ENCODE measurements around the gene BBS1. TPM values are rescaled to one million over a fixed set of nuclear protein-coding genes. Genes with fewer than 3 reads are reported as not detected.

Gene BBS1
- polyA plus RNA-seq, 4 donors = 3.8 to 37.1 (median 7.9) TPM

GRCh38 chr11:66473608-66474515 is 36.6 kb upstream of the BBS1 start:
- Histone ChIP-seq H3K4me1 (ENCODE audit: control insufficient read depth in 3 of 3, insufficient read depth in 2 of 3, low read depth in 1 of 3, low read length in 2 of 3) (peaks cover 0 to 4% (median 0%) of the 10 kb centered on the region in 3 donors), H3K4me3 (ENCODE audit: low read depth in 1 of 3, low read length in 3 of 3) (no peak overlapping the region), H3K36me3 (ENCODE audit: control insufficient read depth in 3 of 3, insufficient read depth in 2 of 3, low read depth in 1 of 3, low read length in 3 of 3) (peaks cover 0 to 63% (median 0%) of the 10 kb centered on the region in 3 donors), H3K9me3 (ENCODE audit: control insufficient read depth in 2 of 2, insufficient read depth in 1 of 2, low read depth in 1 of 2, low read length in 1 of 2) (no peaks in the 10 kb centered on the region), H3K27ac (ENCODE audit: low read depth in 1 of 3, low read length in 2 of 3) (no peak overlapping the region), H3K27me3 (ENCODE audit: control insufficient read depth in 3 of 3, insufficient read depth in 3 of 3, low read length in 3 of 3) (no peaks in the 10 kb centered on the region)
- DNase-seq (no peak), FAIRE-seq (no peak)
- WGBS, 3 donors = 89 to 90% (median 89%) methylated on average over 15 to 20 of the region's 20 CpGs

DNA sequence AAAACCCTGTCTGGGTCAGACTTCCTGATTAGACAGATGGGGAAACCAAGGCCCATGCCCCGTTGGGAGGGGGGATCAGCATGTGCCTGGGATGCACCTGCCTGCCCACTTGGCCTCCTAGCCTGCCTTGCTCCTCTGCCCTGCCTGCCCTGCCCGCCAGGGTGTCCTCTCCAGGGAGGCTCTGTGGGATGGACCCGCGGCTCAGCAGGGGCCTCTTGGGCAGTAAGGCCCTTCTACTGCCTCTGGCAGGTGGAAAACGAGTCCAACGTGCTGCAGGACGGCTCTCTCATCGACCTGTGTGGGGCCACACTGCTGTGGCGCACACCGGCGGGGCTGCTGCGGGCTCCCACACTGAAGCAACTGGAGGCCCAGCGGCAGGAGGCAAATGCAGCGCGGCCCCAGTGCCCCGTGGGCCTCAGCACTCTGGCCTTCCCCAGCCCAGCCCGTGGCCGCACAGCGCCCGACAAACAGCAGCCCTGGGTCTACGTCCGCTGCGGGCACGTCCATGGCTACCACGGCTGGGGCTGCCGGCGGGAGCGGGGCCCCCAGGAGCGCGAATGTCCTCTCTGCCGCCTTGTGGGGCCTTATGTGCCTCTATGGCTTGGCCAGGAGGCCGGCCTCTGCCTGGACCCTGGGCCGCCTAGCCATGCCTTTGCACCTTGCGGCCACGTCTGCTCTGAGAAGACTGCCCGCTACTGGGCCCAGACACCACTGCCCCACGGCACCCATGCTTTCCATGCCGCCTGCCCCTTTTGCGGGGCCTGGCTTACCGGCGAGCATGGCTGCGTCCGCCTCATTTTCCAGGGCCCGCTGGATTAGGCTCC is 34.9 kb upstream of the BBS1 start:
- DNase-seq (no peak), FAIRE-seq (no peak)
- no peak overlapping the region for H3K4me3 ChIP-seq (ENCODE audit: low read depth in 1 of 3, low read length in 3 of 3)
- 91 to 94% (median 93%) methylated on average over 25 to 44 of the region's 44 CpGs for WGBS, 3 donors
- peaks cover 0 to 58% (median 0%) of the 10 kb centered on the region in 3 donors for H3K36me3 ChIP-seq (ENCODE audit: control insufficient read depth in 3 of 3, insufficient read depth in 2 of 3, low read depth in 1 of 3, low read length in 3 of 3)
- no peaks in the 10 kb centered on the region for H3K27me3 ChIP-seq (ENCODE audit: control insufficient read depth in 3 of 3, insufficient read depth in 3 of 3, low read length in 3 of 3)
- H3K4me1 ChIP-seq (ENCODE audit: control insufficient read depth in 3 of 3, insufficient read depth in 2 of 3, low read depth in 1 of 3, low read length in 2 of 3) = peaks cover 0 to 7% (median 2%) of the 10 kb centered on the region in 3 donors
- H3K9me3 ChIP-seq (ENCODE audit: control insufficient read depth in 2 of 2, insufficient read depth in 1 of 2, low read depth in 1 of 2, low read length in 1 of 2) = no peaks in the 10 kb centered on the region
- H3K27ac ChIP-seq (ENCODE audit: low read depth in 1 of 3, low read length in 2 of 3) = no peak overlapping the region

- Histone ChIP-seq H3K4me3 (ENCODE audit: low read depth in 1 of 3, low read length in 3 of 3) (no peak overlapping the region), H3K27me3 (ENCODE audit: control insufficient read depth in 3 of 3, insufficient read depth in 3 of 3, low read length in 3 of 3) (no peaks in the 10 kb centered on the region), H3K9me3 (ENCODE audit: control insufficient read depth in 2 of 2, insufficient read depth in 1 of 2, low read depth in 1 of 2, low read length in 1 of 2) (no peaks in the 10 kb centered on the region), H3K36me3 (ENCODE audit: control insufficient read depth in 3 of 3, insufficient read depth in 2 of 3, low read depth in 1 of 3, low read length in 3 of 3) (peaks cover 0 to 54% (median 0%) of the 10 kb centered on the region in 3 donors), H3K4me1 (ENCODE audit: control insufficient read depth in 3 of 3, insufficient read depth in 2 of 3, low read depth in 1 of 3, low read length in 2 of 3) (peaks cover 2 to 12% (median 3%) of the 10 kb centered on the region in 3 donors), H3K27ac (ENCODE audit: low read depth in 1 of 3, low read length in 2 of 3) (no peak overlapping the region)
- WGBS, 3 donors = 76 to 82% (median 77%) methylated on average over 10 of the region's 10 CpGs
- FAIRE-seq = no peak
- no peak for DNase-seq
Observed at GRCh38 chr11:66476173-66476840, 34.1 kb upstream of the BBS1 start.

- no peak overlapping the region for H3K27ac ChIP-seq (ENCODE audit: low read depth in 1 of 3, low read length in 2 of 3)
- peaks cover 3 to 12% (median 4%) of the 10 kb centered on the region in 3 donors for H3K4me1 ChIP-seq (ENCODE audit: control insufficient read depth in 3 of 3, insufficient read depth in 2 of 3, low read depth in 1 of 3, low read length in 2 of 3)
- WGBS, 3 donors = 66 to 77% (median 75%) methylated on average over 9 of the region's 9 CpGs
- FAIRE-seq (no peak), DNase-seq (no peak)
- no peaks in the 10 kb centered on the region for H3K9me3 ChIP-seq (ENCODE audit: control insufficient read depth in 2 of 2, insufficient read depth in 1 of 2, low read depth in 1 of 2, low read length in 1 of 2)
- no peaks in the 10 kb centered on the region for H3K27me3 ChIP-seq (ENCODE audit: control insufficient read depth in 3 of 3, insufficient read depth in 3 of 3, low read length in 3 of 3)
- H3K4me3 ChIP-seq (ENCODE audit: low read depth in 1 of 3, low read length in 3 of 3) = no peak overlapping the region
- H3K36me3 ChIP-seq (ENCODE audit: control insufficient read depth in 3 of 3, insufficient read depth in 2 of 3, low read depth in 1 of 3, low read length in 3 of 3) = peaks cover 0 to 53% (median 0%) of the 10 kb centered on the region in 3 donors
Observed at GRCh38 chr11:66476841-66477251, 33.6 kb upstream of the BBS1 start.

DNA sequence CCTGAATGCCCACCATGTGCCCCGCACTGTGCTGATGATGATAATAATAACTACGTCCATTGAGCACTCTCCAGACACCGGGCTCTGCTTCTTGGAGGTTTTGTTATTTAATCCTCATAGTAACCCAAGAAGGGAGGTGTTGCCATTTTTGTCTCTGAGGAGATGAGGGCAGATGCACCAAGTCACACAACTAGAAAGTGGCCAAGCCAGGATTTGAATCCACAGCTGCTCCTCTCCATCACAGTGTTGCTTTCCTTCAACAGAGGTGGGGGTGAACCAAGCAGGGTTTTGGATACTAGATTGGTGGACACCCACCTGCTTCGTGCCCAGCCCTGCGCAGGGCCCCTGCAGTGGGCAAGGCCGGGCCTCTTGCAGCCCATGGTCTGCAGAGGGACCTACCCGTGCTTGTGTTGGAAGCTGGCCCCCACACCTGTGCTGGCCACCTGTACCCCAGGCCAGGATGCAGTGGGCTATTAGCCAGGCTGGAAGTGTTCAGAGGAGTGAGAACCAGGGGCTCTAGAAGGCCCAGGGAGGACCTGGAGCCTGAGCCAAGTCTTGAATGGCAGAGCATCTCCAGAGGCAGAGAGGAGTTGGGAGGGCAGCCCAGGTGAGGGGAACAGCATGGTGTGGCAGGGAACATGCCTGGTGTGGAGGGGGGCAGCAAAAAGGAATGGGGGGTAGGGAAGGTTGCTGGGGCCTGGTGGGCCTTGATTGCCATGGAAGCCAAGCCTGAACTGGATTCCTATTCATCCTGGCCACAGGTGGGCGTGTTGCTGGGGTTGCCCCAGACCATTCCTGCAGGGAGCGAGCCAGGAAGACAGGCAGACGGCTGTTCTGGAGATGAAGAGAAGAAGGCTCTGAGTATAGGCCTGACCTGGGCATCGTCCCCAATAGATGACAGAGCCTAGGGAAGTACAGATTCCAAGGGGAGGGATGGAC is 32.9 kb upstream of the BBS1 start:
- H3K4me3 ChIP-seq (ENCODE audit: low read depth in 1 of 3, low read length in 3 of 3) = no peak overlapping the region
- no peaks in the 10 kb centered on the region for H3K27me3 ChIP-seq (ENCODE audit: control insufficient read depth in 3 of 3, insufficient read depth in 3 of 3, low read length in 3 of 3)
- DNase-seq (no peak), FAIRE-seq (no peak)
- 84 to 92% (median 92%) methylated on average over 11 of the region's 11 CpGs for WGBS, 3 donors
- no peak overlapping the region for H3K27ac ChIP-seq (ENCODE audit: low read depth in 1 of 3, low read length in 2 of 3)
- no peaks in the 10 kb centered on the region for H3K9me3 ChIP-seq (ENCODE audit: control insufficient read depth in 2 of 2, insufficient read depth in 1 of 2, low read depth in 1 of 2, low read length in 1 of 2)
- H3K36me3 ChIP-seq (ENCODE audit: control insufficient read depth in 3 of 3, insufficient read depth in 2 of 3, low read depth in 1 of 3, low read length in 3 of 3) = peaks cover 0 to 51% (median 0%) of the 10 kb centered on the region in 3 donors
- H3K4me1 ChIP-seq (ENCODE audit: control insufficient read depth in 3 of 3, insufficient read depth in 2 of 3, low read depth in 1 of 3, low read length in 2 of 3) = peaks cover 3 to 12% (median 4%) of the 10 kb centered on the region in 3 donors

DNA sequence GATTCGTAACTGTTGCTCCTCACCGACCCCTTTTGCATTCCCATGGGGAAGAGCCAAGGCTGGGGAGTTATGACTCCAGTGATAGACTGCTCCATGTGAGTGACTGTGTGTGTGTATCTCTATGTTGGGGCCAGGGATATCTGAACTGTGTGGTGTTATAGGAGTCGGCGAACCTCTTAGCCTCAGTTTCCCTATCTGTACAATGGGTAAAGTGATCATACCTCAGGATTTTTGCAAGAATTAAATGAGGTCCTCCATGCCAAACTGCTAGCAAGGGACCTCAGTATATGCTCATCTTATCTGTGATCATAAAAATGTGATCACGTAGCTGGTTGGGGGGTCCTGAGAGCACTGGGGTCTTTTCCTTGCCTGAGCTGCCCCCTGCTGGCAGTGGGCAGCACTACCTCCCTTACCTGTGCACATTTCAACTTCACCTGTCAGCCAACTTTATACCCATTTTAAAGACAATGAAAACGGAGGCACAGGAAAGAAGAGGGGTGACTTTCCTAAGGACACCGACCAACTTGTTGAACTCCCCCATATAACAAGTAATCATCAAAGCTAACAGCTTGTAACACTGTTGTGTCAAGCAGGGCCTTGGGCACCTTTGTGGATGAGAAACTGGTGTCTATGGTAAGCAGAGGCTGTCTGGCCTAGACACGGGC is 31.6 kb upstream of the BBS1 start:
- DNase-seq (peak; percentile 32 to 54), FAIRE-seq (no peak)

More for the DNA sequence above, 31.6 kb upstream of the BBS1 start:
- peaks cover 0 to 40% (median 0%) of the 10 kb centered on the region in 3 donors for H3K36me3 ChIP-seq (ENCODE audit: control insufficient read depth in 3 of 3, insufficient read depth in 2 of 3, low read depth in 1 of 3, low read length in 3 of 3)
- no peaks in the 10 kb centered on the region for H3K27me3 ChIP-seq (ENCODE audit: control insufficient read depth in 3 of 3, insufficient read depth in 3 of 3, low read length in 3 of 3)
- peak overlapping the region; percentile 87 to 98 (median 94) for H3K27ac ChIP-seq (ENCODE audit: low read depth in 1 of 3, low read length in 2 of 3)
- H3K4me1 ChIP-seq (ENCODE audit: control insufficient read depth in 3 of 3, insufficient read depth in 2 of 3, low read depth in 1 of 3, low read length in 2 of 3) = peaks cover 3 to 12% (median 4%) of the 10 kb centered on the region in 3 donors
- H3K9me3 ChIP-seq (ENCODE audit: control insufficient read depth in 2 of 2, insufficient read depth in 1 of 2, low read depth in 1 of 2, low read length in 1 of 2) = no peaks in the 10 kb centered on the region
- WGBS, 3 donors = 44 to 51% (median 47%) methylated on average over 8 of the region's 8 CpGs
- H3K4me3 ChIP-seq (ENCODE audit: low read depth in 1 of 3, low read length in 3 of 3) = peak overlapping the region; percentile 60 to 79 (median 71)

Measured in small intestine (tissue), 7 donors.